CD4-positive, CD25-positive, alpha-beta regulatory T cell (primary cell): ENCODE data around the gene COX7A2L. TPM values are rescaled to one million over a fixed set of nuclear protein-coding genes. Genes with fewer than 3 reads are reported as not detected.

Experiments used
- ATAC-seq, 2 donors: fragments of 150-1000 bp; cut with Tn5 transposase; one replicate each; pipeline ENCODE4 v1.10.0; 2021; ENCODE audit warnings: low read depth in 2 of 2, moderate number of reproducible peaks in 2 of 2, moderate library complexity in 1 of 2
- DNase-seq, 3 donors: peaks; one replicate each; pipeline versions ENCODE4 v3.0.0 to v3.0.0-alpha.2; 2012 to 2022; ENCODE audit warnings: mixed read lengths in 1 of 3
- H3K27ac ChIP-seq: one replicate; pipeline ENCODE4 v1.7.0; 2013; ENCODE audit warnings: mild to moderate bottlenecking, low read length; ENCODE audit not compliant: insufficient read depth, poor library complexity, severe bottlenecking
- H3K27me3 ChIP-seq: one replicate; pipeline ENCODE4 v1.7.0; 2013; ENCODE audit warnings: low read length; ENCODE audit not compliant: control insufficient read depth, insufficient read depth
- H3K36me3 ChIP-seq: one replicate; pipeline ENCODE4 v1.7.0; 2013; ENCODE audit warnings: mild to moderate bottlenecking, low read length, moderate library complexity; ENCODE audit not compliant: control insufficient read depth, insufficient read depth
- H3K4me1 ChIP-seq: 2 replicates; pipeline ENCODE4 v1.7.0; 2013; ENCODE audit warnings: mild to moderate bottlenecking, low read length; ENCODE audit not compliant: insufficient read depth, control insufficient read depth, poor library complexity, severe bottlenecking
- H3K4me3 ChIP-seq: one replicate; pipeline ENCODE4 v1.7.0; 2013; ENCODE audit warnings: low read depth, mild to moderate bottlenecking, low read length, moderate library complexity
- H3K9me3 ChIP-seq, 2 experiments: 1 replicate in 1 of 2; 2 replicates in 1 of 2; pipeline ENCODE4 v1.7.0; 2013; ENCODE audit warnings: low read length in 2 of 2, mild to moderate bottlenecking in 1 of 2, moderate library complexity in 1 of 2; ENCODE audit not compliant: control insufficient read depth in 2 of 2
- H3K27ac Mint-ChIP-seq, 3 donors: one replicate each; pipeline ENCODE4 v1.8.0; 2020 to 2022; ENCODE audit warnings: mild to moderate bottlenecking in 3 of 3, mixed read lengths in 3 of 3, moderate library complexity in 2 of 3
- H3K27me3 Mint-ChIP-seq: one replicate; pipeline ENCODE4 v1.8.0; 2022; ENCODE audit warnings: mild to moderate bottlenecking, mixed read lengths
- H3K36me3 Mint-ChIP-seq: one replicate; pipeline ENCODE4 v1.8.0; 2020; ENCODE audit warnings: mixed read lengths
- H3K4me1 Mint-ChIP-seq, 4 donors: one replicate each; pipeline ENCODE4 v1.8.0; 2020 to 2022; ENCODE audit warnings: mixed read lengths in 4 of 4, mild to moderate bottlenecking in 1 of 4
- H3K4me3 Mint-ChIP-seq, 4 donors: one replicate each; pipeline ENCODE4 v1.8.0; 2020 to 2022; ENCODE audit warnings: mild to moderate bottlenecking in 4 of 4, mixed read lengths in 4 of 4, moderate library complexity in 3 of 4
- H3K9me3 Mint-ChIP-seq, 7 donors: one replicate each; pipeline ENCODE4 v1.8.0; 2020 to 2022; ENCODE audit warnings: mixed read lengths in 7 of 7, mild to moderate bottlenecking in 3 of 7, moderate library complexity in 2 of 7
- polyA plus RNA-seq, 4 donors: library from polyadenylated mRNA; unstranded; fragments of 300-500 nt; fragmentation: Illumina TruSeq; gene quantifications; one replicate each; pipeline ENCODE4 v1.2.3, GENCODE V29; 2021
- total RNA-seq: library from RNA; stranded (reverse); gene quantifications from one replicate; pipeline ENCODE4 v1.2.3, GENCODE V29; 2022

COX7A2L gene
- total and polyA plus RNA-seq, 5 donors from 2014 or later = 57.2 to 214 (median 191) TPM

- H3K4me1 ChIP-seq = peaks cover 7% of the 10 kb centered on the region
- H3K27me3 ChIP-seq = no peaks in the 10 kb centered on the region
- no peaks in the 10 kb centered on the region for H3K9me3 ChIP-seq
- no peak for DNase-seq
- H3K4me3 Mint-ChIP-seq = peak overlapping the region in 1 of 4 donors; percentile 19
- peaks cover 18 to 35% (median 22%) of the 10 kb centered on the region in 4 donors for H3K4me1 Mint-ChIP-seq
- no peak overlapping the region for H3K27ac ChIP-seq
- H3K4me3 ChIP-seq = no peak overlapping the region
- ATAC-seq = no peak
- H3K36me3 Mint-ChIP-seq = peaks cover 31% of the 10 kb centered on the region
- no peaks in the 10 kb centered on the region for H3K27me3 Mint-ChIP-seq
- H3K9me3 Mint-ChIP-seq = no peaks in the 10 kb centered on the region
- H3K27ac Mint-ChIP-seq = peak overlapping the region in 2 of 3 donors; percentile 56 to 89
- H3K36me3 ChIP-seq = peaks cover 81% of the 10 kb centered on the region
These were observed 39.5 kb downstream of the COX7A2L start for GRCh38 chr2:42321452-42322064.

- H3K4me1 Mint-ChIP-seq = peaks cover 24 to 41% (median 32%) of the 10 kb centered on the region in 4 donors
- no peaks in the 10 kb centered on the region for H3K27me3 ChIP-seq
- peaks cover 43% of the 10 kb centered on the region for H3K36me3 Mint-ChIP-seq
- H3K4me1 ChIP-seq = peaks cover 7% of the 10 kb centered on the region
- DNase-seq (no peak), ATAC-seq (no peak)
- no peaks in the 10 kb centered on the region for H3K9me3 Mint-ChIP-seq
- no peaks in the 10 kb centered on the region for H3K27me3 Mint-ChIP-seq
- no peak overlapping the region for H3K27ac Mint-ChIP-seq
- H3K4me3 ChIP-seq = no peak overlapping the region
- peaks cover 78% of the 10 kb centered on the region for H3K36me3 ChIP-seq
- H3K4me3 Mint-ChIP-seq = no peak overlapping the region
- H3K27ac ChIP-seq = no peak overlapping the region
- H3K9me3 ChIP-seq = no peaks in the 10 kb centered on the region
These were observed 41.8 kb downstream of the COX7A2L start for GRCh38 chr2:42319265-42319664.

- Mint-ChIP-seq H3K36me3 (peaks cover 43% of the 10 kb centered on the region), H3K4me3 (peak overlapping the region in 1 of 4 donors; percentile 41), H3K4me1 (peaks cover 24 to 41% (median 32%) of the 10 kb centered on the region in 4 donors)
These were observed 43.1 kb downstream of the COX7A2L start for GRCh38 chr2:42317945-42318344.

GRCh38 chr2:42317486-42317885, 43.5 kb downstream of the COX7A2L start:
- Mint-ChIP-seq H3K4me3 (peak overlapping the region in 2 of 4 donors; percentile 41 to 90), H3K27ac (peak overlapping the region; percentile 31 to 82 (median 39)), H3K9me3 (no peaks in the 10 kb centered on the region), H3K4me1 (peaks cover 24 to 39% (median 29%) of the 10 kb centered on the region in 4 donors), H3K27me3 (no peaks in the 10 kb centered on the region), H3K36me3 (peaks cover 41% of the 10 kb centered on the region)
- Histone ChIP-seq H3K4me3 (no peak overlapping the region), H3K9me3 (no peaks in the 10 kb centered on the region), H3K4me1 (peaks cover 7% of the 10 kb centered on the region), H3K27me3 (no peaks in the 10 kb centered on the region), H3K27ac (peak overlapping the region; percentile 5), H3K36me3 (peaks cover 70% of the 10 kb centered on the region)
- DNase-seq = no peak
- no peak for ATAC-seq

More at GRCh38 chr2:42317945-42318344, 43.1 kb downstream of the COX7A2L start:
- Histone ChIP-seq H3K27me3 (no peaks in the 10 kb centered on the region), H3K36me3 (peaks cover 72% of the 10 kb centered on the region), H3K9me3 (no peaks in the 10 kb centered on the region), H3K27ac (no peak overlapping the region), H3K4me3 (no peak overlapping the region), H3K4me1 (peaks cover 7% of the 10 kb centered on the region)
- peak overlapping the region; percentile 31 to 89 (median 82) for H3K27ac Mint-ChIP-seq
- DNase-seq = no peak
- H3K27me3 Mint-ChIP-seq = no peaks in the 10 kb centered on the region
- no peaks in the 10 kb centered on the region for H3K9me3 Mint-ChIP-seq
- ATAC-seq = no peak

GRCh38 chr2:42316910-42317309, 44.1 kb downstream of the COX7A2L start:
- Mint-ChIP-seq H3K27me3 (no peaks in the 10 kb centered on the region), H3K4me3 (no peak overlapping the region), H3K9me3 (no peaks in the 10 kb centered on the region), H3K36me3 (peaks cover 38% of the 10 kb centered on the region), H3K27ac (peak overlapping the region; percentile 31 to 82 (median 38)), H3K4me1 (peaks cover 23 to 37% (median 27%) of the 10 kb centered on the region in 4 donors)
- Histone ChIP-seq H3K4me3 (no peak overlapping the region), H3K36me3 (peaks cover 67% of the 10 kb centered on the region), H3K4me1 (peaks cover 4% of the 10 kb centered on the region), H3K27ac (peak overlapping the region; percentile 5), H3K9me3 (no peaks in the 10 kb centered on the region), H3K27me3 (no peaks in the 10 kb centered on the region)
- ATAC-seq = no peak
- no peak for DNase-seq

- ATAC-seq = no peak
- peak overlapping the region; percentile 31 to 59 (median 56) for H3K27ac Mint-ChIP-seq
- Histone ChIP-seq H3K9me3 (no peaks in the 10 kb centered on the region), H3K36me3 (peaks cover 68% of the 10 kb centered on the region), H3K27ac (peak overlapping the region; percentile 33), H3K4me3 (no peak overlapping the region), H3K4me1 (peaks cover 3% of the 10 kb centered on the region), H3K27me3 (no peaks in the 10 kb centered on the region)
- no peak for DNase-seq
- H3K27me3 Mint-ChIP-seq = no peaks in the 10 kb centered on the region
- H3K4me1 Mint-ChIP-seq = peaks cover 17 to 27% (median 22%) of the 10 kb centered on the region in 4 donors
- no peak overlapping the region for H3K4me3 Mint-ChIP-seq
- peaks cover 34% of the 10 kb centered on the region for H3K36me3 Mint-ChIP-seq
- no peaks in the 10 kb centered on the region for H3K9me3 Mint-ChIP-seq
These were observed 45.1 kb downstream of the COX7A2L start for GRCh38 chr2:42315844-42316470.

GRCh38 chr2:42314892-42315468, 46.0 kb downstream of the COX7A2L start:
- Mint-ChIP-seq H3K4me3 (peak overlapping the region in 1 of 4 donors; percentile 14), H3K9me3 (no peaks in the 10 kb centered on the region), H3K36me3 (peaks cover 29% of the 10 kb centered on the region), H3K4me1 (peaks cover 17 to 22% (median 20%) of the 10 kb centered on the region in 4 donors), H3K27me3 (no peaks in the 10 kb centered on the region), H3K27ac (peak overlapping the region; percentile 20 to 91 (median 31))
- Histone ChIP-seq H3K4me1 (peaks cover 3% of the 10 kb centered on the region), H3K4me3 (no peak overlapping the region), H3K9me3 (no peaks in the 10 kb centered on the region), H3K27me3 (no peaks in the 10 kb centered on the region), H3K27ac (no peak overlapping the region), H3K36me3 (peaks cover 60% of the 10 kb centered on the region)
- DNase-seq (no peak), ATAC-seq (no peak)
